CD4-positive, alpha-beta T cell treated with Interleukin-12 subunit alpha and Interleukin-12 subunit beta, for 1 hour (primary cell): Measurements from ENCODE around the gene MFAP4.

Source experiments
- DNase-seq: peaks from one replicate; pipeline ENCODE4 v3.0.0-alpha.2; 2020

Gene MFAP4

DNA sequence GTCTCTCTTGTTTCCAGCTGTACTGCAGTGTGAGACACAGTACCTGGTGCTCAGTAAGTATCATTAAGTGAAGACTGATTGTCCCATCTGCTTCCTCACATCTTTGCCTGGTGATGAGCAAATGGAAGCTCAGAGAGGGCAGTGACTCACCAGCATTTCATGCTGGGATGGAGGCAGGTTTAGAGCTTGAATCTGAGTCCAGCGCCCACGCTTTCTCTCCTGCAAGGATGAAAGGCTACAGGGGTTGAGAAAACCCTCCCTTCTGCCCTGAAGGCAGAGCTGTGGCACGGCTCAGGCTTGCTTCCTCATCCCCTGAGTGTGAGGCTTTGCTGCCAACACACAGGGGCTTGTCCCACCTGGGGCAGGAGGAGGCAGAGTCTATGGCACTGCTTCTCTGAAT, 22.5 kb upstream of the MFAP4 start:
- DNase-seq, result no peak

DNA sequence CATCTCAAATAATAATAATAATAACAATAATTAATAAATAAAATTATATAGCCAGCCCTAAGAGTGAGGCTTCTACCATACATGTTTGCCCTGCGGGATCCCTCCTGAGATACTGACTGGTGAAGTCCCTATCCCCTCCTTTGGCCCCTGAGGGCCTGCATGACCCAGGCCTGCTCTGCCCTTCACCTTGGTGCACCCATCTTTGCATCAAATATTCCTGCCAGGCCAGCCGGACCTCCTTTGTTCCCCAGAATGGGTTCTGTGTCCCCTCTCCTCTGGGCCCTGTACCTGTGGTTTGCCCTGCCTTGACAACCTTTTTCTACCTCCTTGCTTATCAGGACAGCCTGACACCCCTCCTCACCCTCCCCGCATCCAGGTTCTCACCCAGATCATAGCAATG, 22.1 kb upstream of the MFAP4 start:
- no peak for DNase-seq

DNA sequence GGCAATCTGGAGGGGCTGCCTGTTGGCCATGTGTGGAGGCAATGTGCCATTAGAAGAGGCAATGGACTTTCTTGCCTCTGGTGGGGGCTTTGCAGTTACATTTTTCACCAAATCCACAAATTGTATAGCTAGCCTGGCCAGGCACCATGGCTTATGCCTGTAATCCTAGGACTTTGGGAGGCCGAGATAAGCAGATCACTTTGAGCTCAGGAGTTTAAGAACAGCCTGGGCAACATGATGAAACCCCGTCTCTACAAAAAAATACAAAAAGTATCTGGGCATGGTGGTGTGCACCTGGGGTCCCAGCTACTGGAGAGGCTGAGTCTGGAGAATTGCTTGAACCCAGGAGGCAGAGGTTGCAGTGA, 21.3 kb upstream of the MFAP4 start:
- DNase-seq, result no peak

DNA sequence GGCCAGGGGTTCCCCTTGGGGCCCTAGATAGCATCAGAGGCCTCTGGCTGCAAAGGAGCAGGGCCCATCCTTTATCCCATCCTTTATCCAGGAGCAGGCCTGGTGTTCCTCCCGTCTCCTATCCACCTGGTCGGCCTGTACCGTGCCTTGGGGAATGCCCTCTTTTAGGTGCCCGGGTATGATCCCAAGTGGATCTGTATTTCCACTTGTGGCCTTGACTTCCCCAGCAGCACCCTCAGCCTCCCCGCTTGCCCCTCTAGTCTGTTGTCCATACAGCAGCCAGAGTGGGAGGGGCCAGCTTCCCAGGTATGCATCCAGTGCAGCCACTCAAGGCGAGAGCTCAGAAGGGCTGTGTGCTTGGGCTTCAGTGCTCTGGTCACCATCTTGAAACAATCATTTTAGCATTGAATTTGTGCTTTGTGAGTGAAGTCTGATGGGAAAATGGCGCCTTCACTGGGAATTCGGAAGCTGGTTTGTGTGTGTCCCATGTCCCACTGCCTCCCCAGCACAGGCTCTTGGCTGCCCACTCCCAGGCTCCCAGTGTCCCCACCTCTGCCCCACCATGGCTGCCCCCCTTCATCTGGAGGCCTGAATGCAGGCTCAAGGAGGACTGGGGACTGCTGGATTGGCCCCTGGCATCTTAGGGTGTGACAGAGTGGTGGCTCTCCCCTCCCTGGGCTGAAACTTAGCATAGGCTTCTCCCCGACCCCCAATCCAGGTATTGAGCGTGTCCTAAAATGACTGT, 20.8 kb upstream of the MFAP4 start:
- DNase-seq, result no peak

DNA sequence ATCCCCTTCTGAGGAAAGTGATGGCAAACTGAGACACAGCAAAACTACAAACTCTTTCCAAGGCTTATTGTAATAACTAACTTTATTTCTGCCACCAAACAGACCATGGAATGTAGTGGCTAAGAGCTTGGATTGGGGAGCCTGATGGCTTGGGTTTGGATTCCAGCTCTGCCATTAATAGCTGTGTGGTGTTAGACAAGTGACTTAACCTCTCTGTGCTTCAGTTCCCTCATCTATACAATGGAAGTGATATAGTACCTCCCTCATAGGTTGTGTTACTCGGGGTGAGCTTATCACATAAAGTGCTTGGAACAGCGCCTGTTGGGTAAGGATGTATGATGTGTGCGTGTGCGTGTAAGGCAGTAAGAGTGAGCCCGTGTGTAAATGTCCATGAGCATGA, 18.1 kb upstream of the MFAP4 start:
- no peak for DNase-seq

DNA sequence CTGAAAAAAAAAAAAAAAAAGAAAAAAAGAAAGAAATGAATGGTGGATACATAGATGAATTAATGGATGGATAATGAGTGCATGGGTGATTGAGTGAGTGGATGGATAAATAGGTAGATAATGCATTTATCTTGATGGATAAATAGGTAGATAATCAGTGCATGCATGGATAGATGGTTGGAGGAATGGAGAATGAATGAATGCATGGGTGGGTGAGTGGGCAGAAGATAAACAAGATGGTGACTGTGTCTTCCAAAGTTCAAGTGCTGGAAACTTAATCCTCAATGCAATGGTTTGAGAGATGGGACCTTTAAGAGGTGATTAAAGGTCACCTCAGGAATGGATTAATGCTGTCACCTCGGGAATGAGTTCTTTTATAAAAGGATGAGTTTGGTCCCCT, 17.3 kb upstream of the MFAP4 start:
- no peak for DNase-seq

DNA sequence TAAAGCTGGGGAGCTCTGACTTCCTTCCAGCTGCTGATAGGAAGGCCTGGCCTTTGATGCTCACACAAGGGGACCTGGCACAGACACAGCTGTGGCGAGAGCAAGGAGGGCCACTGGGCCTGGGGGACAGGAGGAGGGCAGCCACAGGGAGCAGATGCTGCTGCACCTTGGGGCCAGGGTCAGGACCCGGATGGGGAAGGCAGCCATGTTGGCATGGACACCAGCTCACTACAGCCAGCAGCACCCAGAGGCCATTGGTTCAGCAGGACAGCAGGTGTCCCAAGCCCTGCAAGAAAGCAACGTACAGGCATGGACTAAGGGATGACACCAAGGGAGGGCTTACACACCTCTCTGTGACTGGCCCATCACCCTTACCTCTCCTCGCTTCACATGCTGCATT, 16.0 kb upstream of the MFAP4 start:
- DNase-seq, result no peak

DNA sequence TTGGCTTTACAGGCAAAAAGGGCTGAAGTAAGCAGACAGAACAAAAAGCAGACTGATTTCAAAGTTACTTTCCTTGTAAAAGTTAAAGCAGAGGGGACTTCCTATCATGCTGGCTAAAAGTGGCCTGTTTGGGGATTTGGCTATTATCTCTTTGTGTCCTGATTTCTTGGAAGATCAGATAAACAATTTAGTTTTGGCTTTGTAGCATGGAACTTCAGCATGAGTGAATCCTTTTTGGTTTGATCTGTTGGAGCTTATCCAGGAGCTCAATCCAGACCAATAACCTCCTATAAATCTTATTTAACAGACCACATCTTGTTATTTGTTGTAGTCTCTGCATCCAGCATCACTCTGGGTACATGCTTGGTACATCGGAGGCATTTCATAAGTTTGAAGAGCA, 15.2 kb upstream of the MFAP4 start:
- DNase-seq, result no peak

DNA sequence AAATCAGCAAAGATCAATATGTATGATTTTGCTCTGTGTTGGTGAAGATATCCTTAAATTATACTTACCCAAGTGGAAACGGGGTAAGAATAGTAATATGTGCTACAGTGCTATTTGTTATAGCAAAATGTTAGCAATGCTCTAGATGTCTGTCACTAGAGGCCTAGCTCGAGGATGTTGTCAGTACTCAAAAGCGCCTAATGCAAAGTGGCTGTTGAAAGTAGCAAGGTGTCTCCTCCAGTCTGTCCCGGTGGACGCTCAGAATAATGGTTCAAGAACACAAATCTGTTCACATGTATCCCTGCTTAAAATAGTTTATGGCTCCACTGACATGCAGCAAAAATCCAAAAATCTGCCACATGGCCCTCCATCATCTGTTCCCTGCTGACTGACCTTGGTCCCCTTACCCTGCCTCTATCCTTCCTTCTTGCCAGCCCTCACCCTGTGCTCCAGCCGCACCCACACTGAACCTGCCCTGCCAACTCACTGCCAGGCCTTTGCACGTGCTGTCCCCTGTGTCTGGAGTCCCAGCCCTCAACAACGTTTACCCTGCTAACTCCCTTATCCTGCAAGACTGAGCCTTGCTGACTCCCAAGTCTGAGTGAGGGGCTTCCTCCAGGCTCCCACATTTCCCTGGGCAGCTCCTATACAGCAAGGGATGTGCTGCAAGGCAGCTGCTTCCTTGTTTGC, 14.5 kb upstream of the MFAP4 start:
- no peak for DNase-seq

DNA sequence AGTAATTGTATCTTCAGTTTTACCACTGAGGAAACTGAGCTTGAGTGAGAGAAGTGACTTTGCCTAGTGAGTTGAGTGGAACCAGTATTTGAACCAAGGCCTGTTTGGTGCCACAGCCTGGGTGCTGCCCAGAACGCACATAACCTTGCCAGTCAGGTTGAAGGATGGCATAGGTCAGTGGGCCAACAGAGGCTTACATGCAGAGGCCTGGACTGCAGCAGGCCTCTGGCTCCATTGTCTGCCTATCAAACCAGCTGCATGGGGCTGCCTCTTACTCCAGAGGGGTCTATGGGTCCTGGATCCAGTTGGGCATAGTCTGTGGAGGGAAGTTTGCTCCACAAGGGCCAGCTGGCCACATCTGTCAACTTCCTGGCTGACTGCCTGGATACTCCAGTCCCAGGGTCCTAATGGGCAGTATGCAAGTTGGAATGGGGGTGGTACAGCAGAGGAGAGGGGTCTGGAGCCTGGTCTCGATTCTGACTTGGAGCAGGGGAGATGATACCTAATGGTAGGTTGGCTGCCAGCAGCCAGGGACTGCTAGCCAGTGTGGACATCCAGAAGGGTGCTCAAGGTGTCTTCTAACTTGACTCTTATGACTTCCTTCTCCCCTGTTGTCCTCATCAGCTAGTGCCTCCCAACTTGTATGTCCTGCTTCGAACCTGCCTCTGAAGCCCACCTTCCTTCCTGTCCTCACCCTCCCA, 12.9 kb upstream of the MFAP4 start:
- no peak for DNase-seq

DNA sequence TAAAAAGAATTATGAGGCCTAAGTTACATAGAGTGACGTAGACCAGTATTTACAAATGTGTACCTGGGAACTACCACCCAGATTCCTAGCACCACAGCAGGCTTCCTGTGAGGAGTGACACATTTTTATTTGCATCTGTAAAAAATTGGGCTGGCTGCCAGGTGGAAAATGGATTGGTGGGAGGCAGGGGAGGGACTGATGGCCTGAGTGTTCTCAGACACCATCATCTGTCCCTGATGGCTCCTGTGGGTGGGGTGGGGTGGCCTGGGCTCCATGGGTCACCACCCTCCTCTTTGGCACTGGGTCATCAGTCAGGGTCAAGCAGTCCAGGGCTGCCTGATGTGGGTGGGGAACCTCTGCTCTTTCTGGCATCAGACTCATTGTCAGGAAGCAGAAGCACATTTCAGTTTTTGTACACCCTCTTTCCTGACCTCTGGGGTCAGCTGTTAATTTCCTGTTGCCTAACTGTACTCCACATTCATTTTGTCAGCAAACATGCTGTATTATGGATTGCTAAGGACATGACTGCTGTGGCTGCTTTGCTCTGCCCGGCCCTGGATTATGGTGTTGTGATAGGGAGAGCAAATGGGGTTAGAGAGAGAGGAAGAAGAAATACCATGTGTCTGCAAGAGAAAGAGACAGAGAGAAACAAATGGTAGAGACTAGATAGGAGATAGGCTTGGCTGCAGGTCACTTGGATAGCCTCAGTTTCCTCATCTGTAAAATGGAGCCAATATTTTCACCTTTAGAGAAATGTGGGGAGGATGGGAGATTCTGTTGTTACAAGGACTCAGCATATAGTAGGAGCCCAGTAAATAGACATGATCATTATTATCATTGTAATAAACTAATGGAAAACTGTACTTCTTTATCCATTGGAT, 11.6 kb upstream of the MFAP4 start:
- no peak for DNase-seq

DNA sequence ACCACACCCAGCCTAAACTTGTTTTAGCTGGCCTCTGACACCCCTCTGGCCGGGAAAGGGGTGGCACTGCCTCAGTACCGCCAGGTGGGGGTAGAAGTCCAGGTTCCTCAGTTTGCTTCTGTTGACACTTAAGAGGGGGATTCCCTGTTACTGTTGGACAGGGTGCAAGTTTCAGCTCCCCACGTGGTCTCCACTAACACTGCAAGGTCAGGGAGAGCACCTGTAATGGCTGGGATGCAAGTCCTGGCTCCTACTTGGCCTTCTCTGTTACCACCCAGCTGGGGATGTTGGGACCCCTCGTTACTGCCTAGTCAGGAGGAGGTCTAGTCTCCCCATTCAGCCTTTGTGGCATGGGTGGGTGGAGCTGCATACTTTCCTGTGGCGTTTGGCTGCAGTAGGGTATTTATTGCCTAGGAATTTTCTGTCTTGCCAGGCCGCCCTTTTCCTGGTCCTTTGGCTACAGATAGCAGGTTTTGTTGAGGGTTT, 10.6 kb upstream of the MFAP4 start:
- DNase-seq, result no peak

DNA sequence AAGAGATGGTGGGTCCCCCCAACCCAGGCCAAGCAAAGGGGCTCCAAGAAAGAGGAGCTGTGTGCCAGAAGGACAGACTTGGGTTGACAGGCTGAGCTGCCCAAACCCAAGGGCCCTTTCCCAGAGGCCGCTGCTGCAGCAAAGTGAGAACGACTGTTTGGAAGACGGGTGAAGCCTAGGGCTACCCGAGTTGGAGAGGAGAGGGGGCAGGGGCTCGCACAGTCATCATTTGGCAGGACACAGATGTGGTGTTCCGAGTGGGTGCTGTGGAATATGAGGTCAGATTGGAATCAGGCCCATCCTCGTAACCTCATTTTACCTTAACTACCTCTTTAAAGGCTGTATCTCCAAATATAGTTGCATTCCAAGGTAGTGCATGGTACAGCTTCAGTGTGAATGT, 5.3 kb upstream of the MFAP4 start:
- DNase-seq, result no peak

DNA sequence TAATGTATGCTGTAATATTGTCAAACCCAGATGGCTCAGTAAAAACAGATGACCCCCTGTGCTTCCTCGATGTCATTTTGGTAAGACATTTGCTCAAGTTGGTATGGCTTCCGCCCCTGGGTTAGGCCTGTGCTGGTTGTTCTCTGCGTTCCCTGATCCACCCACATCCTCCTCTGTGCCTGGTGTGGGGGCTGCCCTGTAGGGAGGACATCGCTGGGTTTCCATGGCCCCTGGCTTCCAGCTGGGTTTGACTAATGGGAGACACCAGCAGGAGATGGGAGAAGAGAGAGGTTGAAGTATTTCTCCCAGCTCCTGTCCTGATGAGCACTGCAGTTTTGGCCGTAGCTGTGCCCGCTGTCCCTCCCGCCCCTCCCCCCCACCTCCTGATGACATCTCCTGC, 4.4 kb upstream of the MFAP4 start:
- DNase-seq, result no peak

DNA sequence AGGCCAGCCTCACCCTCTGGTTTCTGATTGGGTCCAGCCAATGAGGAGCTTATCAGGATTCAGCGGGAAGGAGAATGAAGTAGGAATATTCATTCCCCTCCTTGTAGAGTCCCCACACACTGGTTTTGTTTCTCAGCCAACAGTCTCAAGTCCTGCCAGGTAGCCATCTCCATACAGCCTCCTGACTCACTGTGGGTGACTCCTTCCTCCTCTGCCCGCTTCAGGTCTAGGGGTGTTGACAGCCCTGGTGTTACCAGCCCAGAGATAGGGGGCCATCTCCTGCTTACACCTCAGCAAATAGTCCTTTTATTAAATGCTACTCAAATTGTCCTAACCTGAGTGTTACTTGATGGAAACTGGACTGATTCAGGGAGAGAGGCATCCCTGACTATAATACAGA, 4.0 kb upstream of the MFAP4 start:
- no peak for DNase-seq

DNA sequence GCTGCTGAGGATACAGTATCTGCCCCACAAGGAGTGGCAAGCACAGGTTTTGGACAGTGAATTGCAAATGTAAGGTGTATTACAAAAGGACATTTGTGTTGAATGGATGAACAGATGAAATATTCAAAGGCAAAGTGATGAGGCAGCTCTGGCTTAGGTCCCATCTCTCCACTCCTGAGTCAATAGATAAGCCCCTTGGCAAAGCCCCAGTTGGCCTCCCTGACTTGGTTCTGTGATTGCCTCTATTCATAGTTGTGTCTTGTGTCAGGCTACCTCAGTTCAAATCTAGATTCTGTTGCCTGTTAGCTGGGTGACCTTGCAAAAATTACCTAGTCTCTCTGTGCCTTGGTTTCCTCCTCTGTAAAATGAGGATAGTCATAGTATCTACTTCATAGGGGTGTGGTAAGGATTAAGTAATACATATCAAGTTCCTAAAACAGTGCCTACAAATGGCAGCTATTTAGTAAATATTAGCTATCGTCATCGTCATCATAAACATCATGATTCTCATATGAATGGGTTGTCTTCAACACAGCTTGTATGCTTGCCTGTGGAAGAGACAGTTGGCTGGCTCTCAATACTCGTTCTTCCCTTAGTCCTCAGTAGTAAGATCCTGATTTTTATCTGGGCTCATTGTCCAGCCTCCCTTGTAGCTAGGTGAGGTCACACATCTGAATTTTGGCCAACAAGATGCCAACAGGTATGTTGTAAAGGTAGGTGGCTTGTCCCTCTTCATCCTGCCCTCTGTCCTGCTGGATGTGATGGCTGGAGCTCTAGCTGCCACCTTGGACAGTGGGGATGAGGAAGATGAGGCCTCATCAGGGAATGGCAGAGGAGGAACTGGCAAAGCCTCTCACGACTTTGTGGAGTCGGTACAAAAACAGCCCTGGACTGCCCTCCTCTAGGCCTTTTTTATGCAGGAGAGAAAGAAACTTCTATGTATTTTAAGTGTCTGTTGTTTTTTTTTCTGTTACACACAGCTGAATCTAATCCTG, 2.1 kb upstream of the MFAP4 start:
- DNase-seq, result no peak

DNA sequence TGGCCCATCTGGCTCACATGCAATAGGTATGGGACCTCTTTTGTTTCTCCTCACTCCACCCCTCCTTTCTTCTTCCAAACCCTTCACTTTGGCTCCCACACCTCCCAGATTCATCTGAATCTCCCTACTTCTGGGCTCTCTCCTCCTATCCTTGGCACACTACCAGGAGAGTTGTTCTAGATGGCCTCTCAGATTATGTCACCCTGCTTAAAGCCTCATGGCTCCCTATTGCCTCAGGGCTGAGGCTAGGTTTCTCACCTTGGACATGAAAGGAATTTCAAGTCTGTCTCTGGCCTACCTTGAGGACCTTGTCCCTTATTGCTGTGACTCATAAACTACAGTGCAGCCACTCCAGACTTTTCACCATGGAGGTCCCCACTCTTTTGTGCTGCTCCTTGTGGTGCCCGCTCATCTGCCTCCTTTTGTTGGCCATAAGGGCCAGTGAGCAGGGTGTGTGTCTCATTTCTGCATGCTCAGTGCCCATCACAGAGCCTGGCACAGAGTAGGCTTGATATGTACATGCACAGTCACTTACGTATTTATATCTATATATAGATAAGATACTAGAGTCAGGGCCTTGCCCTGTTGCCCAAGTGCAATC, 1.0 kb upstream of the MFAP4 start:
- no peak for DNase-seq

DNA sequence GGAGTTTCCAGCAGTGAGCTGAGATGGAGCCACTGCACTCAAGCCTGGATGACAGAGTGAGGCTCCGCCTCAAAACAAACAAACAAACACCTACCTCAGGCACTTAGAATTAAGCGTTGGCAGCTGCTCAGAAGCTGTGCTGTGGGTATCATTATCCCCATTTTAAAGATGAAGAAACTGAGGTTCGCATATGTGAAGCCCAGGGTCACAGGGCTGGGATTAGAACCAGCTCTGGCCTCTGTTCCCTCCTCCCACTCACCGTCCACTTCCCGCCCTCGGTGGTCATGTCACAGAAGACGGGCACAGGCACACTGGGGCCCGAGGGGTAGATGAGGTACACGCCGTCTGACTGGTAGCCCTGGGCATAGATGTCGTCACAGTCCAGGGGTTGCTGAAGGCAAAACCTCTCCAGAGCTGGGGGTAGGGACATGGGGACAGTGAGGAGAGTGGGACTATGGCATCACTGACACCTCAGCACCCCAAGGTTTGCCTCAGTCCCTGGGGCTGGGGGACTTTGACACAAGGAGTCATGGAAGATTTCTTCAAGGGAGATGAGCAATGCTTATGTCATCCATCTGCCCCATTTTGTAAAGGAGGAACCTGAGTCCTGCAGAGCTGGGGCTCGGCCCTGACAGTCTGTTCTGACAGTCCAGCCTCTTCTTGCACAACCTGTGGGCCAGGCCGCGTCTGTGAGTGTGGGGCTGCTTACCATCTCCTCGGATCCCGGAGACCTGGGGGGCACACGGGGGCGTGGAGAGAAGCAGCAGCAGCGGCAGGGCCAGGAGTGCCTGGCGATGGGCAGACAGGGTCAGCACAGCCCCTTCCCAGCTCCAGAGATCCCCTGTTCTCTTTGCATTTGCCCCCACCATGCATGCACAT, 700 bp downstream of the MFAP4 start:
- DNase-seq, result no peak

DNA sequence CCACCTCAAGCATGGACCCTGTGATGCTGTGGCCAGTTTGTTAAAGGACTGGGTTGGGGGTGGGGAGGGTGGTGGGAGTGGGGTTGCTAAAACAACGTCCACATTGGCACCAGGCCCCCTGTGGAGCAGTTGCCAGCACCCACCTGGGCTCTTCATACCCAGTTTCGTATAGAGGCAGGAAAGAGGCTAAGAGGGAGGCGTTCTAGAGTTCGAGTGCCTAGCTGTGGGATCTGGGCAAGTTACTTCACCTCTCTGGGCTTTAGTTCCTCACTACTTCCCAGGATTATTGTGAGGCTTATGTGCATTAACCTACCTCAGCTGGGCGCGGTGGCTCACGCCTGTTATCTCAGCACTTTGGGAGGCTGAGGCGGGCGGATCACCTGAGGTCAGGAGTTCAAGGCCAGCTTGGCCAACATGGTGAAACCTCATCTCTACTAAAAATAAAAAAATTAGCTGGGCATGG, 1.4 kb downstream of the MFAP4 start:
- no peak for DNase-seq

DNA sequence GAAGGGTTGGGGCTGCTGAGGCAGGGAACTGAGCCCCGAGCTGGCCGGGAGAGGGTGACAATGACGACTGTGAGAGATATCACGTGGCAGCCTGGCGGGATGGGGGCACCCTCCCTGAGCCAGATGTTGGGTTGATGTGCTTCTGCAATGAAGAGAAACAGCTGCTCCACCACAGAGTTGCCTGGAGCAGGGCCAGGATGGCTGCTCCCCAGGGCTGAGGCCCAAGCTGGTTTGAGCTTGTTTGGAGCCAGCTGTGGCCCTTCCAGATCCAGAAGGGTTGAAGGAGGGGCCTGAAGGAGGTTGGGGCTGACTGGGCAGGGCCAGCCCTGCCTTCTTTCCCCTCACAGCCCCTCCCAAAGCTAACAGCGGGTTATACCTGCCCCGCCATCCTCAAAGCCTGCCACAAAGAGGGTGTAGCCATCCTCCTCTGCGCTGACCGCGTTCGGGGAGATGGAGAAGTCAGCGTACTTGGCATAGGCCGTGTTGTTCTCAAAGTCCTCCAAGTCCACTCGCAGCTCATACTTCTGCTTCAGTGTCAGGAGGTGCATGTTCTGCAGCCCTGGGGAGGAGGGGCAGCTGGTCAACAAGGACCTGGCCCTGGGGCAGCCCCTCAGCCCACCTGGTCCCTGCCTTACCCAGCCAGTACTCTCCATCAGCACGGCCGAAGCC, 2.1 kb downstream of the MFAP4 start:
- DNase-seq, result no peak
